BJ (cell line): ENCODE results near the gene SLMAP. TPM values are rescaled to one million over a fixed set of nuclear protein-coding genes. Genes with fewer than 3 reads are reported as not detected.

Source experiments
- CTCF ChIA-PET: fragments of 350-600 bp; formaldehyde crosslinking; extraction: SDS; loops from one replicate; lab custom pipeline; 2021; ENCODE audit warnings: antibody characterized with exemption, inconsistent platforms; lab: Yijun Ruan, JAX
- POLR2A ChIA-PET: fragments of 300-600 bp; sonication (Branson Sonifier 250); formaldehyde crosslinking; extraction: SDS; loops from one replicate; lab custom pipeline; 2021; ENCODE audit warnings: antibody characterized with exemption; lab: Charles Lee
- DNase-seq: peaks from one replicate; pipeline ENCODE4 v3.0.0-alpha.2; 2011; ENCODE audit warnings: low read depth
- H3K27me3 ChIP-seq: 2 replicates; pipeline ENCODE4 v1.6.0; 2011; ENCODE audit warnings: low read length; ENCODE audit not compliant: control insufficient read depth, insufficient read depth
- H3K36me3 ChIP-seq: 2 replicates; pipeline ENCODE4 v1.5.1; 2011; ENCODE audit warnings: low read length; ENCODE audit not compliant: control insufficient read depth, insufficient read depth
- H3K4me3 ChIP-seq: 2 replicates; pipeline ENCODE4 v1.5.1; 2011; ENCODE audit warnings: low read depth, mild to moderate bottlenecking, control low read depth, low read length
- CTCF ChIP-seq: IDR thresholded peaks from 2 replicates; pipeline ENCODE4 v1.5.1; 2011; ENCODE audit warnings: low read depth, mild to moderate bottlenecking, control low read depth, inconsistent platforms, low read length, moderate library complexity; ENCODE audit not compliant: insufficient read depth
- polyA plus RNA-seq: library from polyadenylated mRNA; depleted of rRNA; stranded (reverse); fragments of >200 nt; gene quantifications from 2 replicates; pipeline ENCODE4 v1.2.3, GENCODE V29; 2011

SLMAP gene
- polyA plus RNA-seq, 1 experiment, result 24.1 TPM

DNA sequence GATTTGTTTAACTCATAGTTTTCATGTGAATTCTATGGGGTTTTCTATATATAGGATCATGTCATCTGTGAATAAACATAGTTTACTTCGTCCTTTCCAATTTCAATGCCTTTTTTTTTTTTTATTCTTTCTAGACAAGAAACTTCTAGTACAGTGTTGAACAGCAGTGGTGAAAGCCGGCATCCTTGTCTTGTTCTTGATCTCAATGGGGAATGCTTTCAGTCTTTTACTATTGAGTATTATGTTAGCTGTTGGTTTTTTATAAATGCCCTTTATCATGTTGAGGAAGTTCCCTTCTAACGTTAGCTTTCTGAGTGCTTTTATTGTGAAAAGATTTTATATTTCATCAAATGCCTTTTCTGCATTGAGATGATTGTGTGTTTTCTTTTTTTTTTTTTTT, 69.0 kb downstream of the SLMAP start:
- no peak for DNase-seq
- POLR2A ChIA-PET, result no interaction called here
- no peak overlapping the region for H3K4me3 ChIP-seq
- no peaks in the 10 kb centered on the region for H3K27me3 ChIP-seq
- H3K36me3 ChIP-seq, result no peaks in the 10 kb centered on the region
- no peak for TF ChIP-seq CTCF
- CTCF ChIA-PET, result interaction anchor here (0.9 to 2.6 kb wide), 5 partner anchors 9 to 178 kb away, joined by 3 to 6 read pairs (median 3); no protein-coding TSS in a partner anchor

- H3K27me3 ChIP-seq, result no peaks in the 10 kb centered on the region
- CTCF ChIA-PET, result interaction anchor here (0.9 to 2.6 kb wide), 10 partner anchors 8 to 429 kb away, joined by 3 to 8 read pairs (median 6); no protein-coding TSS in a partner anchor
- POLR2A ChIA-PET, result no interaction called here
- H3K4me3 ChIP-seq, result no peak overlapping the region
- no peaks in the 10 kb centered on the region for H3K36me3 ChIP-seq
- no peak for DNase-seq
- no peak for TF ChIP-seq CTCF
These were observed 70.3 kb downstream of the SLMAP start for GRCh38 chr3:57826245-57826951.

- H3K4me3 ChIP-seq, result no peak overlapping the region
- no peaks in the 10 kb centered on the region for H3K36me3 ChIP-seq
- CTCF ChIA-PET, result interaction anchor here (1.1 to 2.6 kb wide), 7 partner anchors 10 to 430 kb away, joined by 3 to 8 read pairs (median 7); no protein-coding TSS in a partner anchor
- no peaks in the 10 kb centered on the region for H3K27me3 ChIP-seq
- POLR2A ChIA-PET, result no interaction called here
- TF ChIP-seq CTCF, result no peak
- no peak for DNase-seq
These were observed 71.0 kb downstream of the SLMAP start for GRCh38 chr3:57826952-57827723.

DNA sequence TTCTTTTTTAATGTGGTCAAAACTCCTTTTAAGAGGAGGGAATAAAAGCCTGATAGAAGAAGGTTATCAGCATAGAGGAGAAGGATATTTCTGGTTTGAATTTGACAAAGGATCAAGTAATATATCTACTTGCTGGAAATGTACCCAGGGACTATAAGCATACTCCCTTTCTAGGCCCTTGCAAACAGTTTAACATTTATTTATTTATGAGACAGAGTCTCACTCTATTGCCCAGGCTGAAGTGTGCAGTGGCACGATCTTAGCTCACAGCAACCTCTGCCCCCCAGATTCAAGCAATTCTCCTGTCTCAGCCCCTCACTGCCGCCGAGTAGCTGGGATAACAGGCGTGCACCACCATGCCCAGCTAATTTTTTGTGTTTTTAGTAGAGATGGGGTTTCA, 71.6 kb downstream of the SLMAP start:
- Histone ChIP-seq H3K27me3 (no peaks in the 10 kb centered on the region), H3K36me3 (no peaks in the 10 kb centered on the region), H3K4me3 (no peak overlapping the region)
- CTCF ChIA-PET, result interaction anchor here (1.1 to 2.6 kb wide), 2 partner anchors 12 to 430 kb away, joined by 3 to 6 read pairs; no protein-coding TSS in a partner anchor
- POLR2A ChIA-PET, result no interaction called here
- DNase-seq, result no peak
- no peak for TF ChIP-seq CTCF

DNA sequence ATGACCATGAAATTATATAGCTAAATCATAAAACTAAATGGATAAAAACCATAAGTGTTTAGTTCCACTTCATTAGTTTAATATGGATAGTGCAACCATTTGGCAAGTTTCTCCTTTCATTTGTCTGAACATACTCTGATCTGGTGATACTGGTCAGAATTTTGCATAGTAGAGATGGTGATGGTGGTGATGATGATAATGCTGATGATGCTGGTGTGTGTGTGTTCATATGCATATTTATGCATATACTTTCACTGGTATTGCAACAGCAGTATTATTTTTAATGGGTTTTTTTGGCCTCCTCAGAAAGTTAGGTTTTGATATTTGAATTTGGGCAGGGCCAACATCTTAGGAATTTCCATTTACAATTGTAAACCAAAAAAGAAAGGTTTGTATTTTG, 76.4 kb downstream of the SLMAP start:
- CTCF ChIA-PET, result interaction anchor here (0.6 kb wide), 1 partner anchor 172 kb away, joined by 3 read pairs; no protein-coding TSS in a partner anchor

More for the DNA sequence above, 76.4 kb downstream of the SLMAP start:
- DNase-seq, result no peak
- H3K4me3 ChIP-seq, result no peak overlapping the region
- H3K36me3 ChIP-seq, result no peaks in the 10 kb centered on the region
- no peak for TF ChIP-seq CTCF
- POLR2A ChIA-PET, result no interaction called here
- no peaks in the 10 kb centered on the region for H3K27me3 ChIP-seq
